GM21786 (cell line): ENCODE data around the gene GLT1D1.
"Not testable (repeated sequence)": the region's sequence is repeated elsewhere in the genome, so short reads cannot be mapped to it uniquely, and the experiment has no call there.

Source experiments
- ATAC-seq: cut with Tn5 transposase; IDR thresholded peaks from one replicate; pipeline ENCODE4 v1.9.1; 2021; ENCODE audit not compliant: unreplicated experiment

GLT1D1 gene

DNA sequence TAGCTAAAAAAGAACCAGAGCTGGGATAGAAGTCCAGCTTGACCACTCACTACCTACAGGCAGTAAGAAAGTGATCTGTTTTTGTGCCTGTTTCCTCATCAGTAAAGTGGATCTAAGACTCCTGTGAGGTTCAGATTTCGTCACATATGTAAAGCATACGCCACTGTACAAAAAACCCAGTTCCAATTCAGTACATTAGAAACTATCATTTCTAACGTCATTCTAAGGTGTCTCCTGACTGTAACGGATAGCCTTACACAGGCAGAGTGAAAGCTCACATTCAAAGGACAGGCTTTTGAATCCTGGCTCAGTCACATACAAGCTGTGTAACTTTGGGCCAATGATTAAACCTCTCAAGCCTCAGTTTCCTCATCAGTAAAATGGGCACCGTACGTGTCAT lies 33.0 kb upstream of the GLT1D1 start:
- no peak for ATAC-seq

DNA sequence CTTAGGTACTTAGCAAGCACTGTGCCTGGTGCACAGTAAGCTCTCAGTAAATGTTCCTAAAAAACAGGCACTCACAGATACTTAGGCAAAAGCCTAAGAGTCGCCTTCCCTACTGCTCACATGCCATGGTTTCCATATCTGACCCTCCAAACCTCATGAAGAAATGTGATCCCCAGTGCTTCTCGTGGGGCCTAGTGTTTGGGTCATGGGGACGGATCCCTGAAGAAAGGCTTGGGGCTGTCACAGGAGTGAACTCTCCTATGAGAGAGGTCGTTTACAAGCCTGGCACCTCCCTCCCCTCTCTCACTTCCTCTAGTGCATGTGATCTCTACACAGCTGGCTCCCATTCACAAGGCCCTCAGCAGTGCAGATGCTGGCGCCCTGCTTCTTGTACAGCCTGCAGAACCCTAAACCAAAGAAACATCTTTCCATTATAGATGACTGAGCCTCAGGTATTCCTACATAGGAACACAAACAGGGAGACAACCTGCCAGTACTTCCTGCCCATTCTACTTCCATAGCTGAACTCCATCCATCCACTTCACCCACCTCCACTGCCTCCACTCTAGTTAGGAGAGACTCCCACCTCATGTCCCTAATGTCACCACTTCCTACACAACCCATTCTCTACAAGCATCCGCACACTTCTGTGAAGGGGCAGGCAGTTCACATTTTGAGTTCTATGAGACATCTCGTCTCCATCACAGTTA lies 32.4 kb upstream of the GLT1D1 start:
- ATAC-seq, result peak; percentile 60

GRCh38 chr12:128823216-128823915 lies 29.9 kb upstream of the GLT1D1 start:
- ATAC-seq, result peak; percentile 5

DNA sequence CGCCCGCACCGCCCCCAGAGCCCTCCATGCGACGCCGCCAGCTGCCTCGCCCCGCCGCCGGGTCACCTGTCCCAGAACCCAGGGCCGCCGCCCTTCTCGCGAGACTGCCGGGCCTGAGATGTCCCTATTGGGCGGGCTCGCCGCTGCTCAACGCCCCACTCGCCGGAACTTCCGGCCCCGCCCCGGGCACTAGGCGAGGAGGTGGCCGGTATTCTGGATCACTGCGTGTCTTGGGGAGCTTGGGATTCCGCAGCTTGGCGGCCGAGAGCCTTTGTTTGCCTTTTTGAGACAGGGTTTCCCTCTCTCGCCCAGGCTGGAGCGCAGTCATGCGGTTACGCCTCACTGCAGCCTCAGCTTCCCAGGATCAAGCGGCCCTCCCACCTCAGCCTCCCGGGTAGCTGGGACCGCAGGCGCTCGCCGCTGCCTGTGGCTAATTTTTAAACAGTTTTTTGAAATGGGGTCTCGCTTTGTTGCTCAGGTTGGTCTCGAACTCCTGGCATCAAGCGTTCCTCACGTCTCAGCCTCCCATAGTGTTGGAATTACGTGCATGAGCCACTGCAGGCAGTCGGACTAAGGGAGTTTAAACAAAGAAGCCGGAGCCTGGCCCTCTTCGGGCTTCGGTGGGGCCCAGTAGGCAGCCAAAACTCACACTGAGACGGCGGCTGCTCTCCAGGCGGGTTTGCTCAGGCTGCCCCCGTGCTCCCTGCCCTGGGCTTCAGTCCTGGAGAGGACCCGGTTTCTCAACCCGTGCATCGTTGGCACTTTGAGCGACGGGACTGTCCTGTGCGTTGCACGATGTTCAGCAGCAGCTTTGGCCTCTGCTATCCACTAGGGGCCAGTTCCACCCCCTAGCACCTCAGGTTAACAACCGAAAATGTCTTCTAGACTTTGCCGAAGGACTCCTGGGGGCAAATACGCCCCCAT lies 29.1 kb upstream of the GLT1D1 start, which contains the start of gene SLC15A4:
SLC15A4 (minus strand) TSS at position 43 of the 924 bp plus-strand sequence; CDS start at position 28, 15 bp downstream.
- ATAC-seq, result peak; percentile 71

DNA sequence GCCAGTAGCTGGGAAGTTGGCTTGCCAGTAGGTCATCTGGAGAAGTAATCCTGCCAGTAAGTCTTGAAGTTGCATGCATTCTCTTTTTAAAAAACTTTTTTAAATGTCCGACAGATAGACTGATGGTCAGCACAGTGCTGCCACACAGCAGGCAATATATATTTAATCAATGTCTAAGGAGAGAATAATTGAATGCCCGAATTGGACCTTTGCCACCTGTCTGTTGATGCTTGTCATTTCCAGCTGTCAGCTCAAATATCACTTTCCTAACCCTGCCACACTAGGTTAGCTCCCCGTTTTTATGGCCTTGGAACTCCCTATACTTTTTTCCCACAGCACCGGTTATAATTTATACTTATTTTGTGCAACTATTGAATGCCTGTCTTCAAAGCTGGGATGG lies 27.4 kb upstream of the GLT1D1 start:
- ATAC-seq, result no peak

DNA sequence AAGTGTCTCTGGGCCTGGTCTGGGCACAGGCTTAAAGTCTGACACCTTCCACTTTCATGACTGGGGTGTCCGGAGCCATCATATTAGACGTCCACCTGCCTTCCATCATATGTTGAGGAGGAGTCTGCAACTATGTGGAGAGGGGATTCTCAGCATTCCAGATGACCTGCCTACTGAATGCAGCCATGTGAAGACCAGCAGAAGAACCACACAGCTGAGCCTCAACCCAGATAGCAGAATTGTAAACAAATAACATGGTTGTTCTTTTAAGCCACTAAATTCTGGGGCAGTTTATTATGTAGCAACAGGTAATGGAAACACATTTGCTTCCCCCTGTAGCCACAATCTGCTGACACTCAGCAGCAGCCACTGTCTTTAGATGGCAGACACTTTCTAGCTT lies 25.6 kb upstream of the GLT1D1 start:
- no peak for ATAC-seq

GRCh38 chr12:128829861-128830504 lies 23.3 kb upstream of the GLT1D1 start:
- ATAC-seq, result peak; percentile 87

DNA sequence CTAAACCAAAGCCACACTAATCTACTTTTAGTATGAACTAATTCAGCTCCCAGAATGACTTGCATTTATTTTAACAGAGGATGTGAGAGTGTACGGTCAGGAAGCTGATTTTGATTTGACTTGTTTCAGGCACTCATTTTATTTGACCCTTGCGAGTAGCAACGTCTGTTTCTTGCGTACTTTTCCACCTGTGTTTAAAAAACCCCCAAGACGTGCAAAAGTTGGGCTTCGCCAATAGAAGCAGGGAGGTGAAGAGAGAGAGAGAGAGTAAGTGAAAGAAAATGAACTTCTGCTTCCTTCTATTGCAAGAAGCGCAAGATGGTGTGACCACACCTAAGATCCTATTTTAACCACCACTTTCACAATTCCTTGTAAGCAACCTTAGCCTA lies 22.8 kb upstream of the GLT1D1 start:
- ATAC-seq, result peak; percentile 48

DNA sequence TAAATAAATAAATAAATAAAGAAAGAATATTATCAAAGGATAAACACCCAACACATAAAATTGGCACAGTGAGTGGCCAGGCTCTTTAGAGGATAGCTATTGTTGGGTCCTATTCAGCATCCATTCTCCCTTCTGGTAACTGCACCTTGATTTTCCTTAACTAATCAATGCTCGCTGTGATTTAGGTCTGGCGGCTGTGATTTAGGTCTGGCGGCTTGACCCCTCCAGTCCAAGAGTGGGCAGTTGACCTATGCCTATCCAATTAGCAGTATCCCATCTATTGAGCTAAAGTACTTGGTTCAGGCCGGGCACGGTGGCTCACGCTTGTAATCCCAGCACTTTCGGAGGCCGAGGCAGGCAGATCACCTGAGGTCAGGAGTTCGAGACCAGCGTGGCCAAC lies 19.9 kb upstream of the GLT1D1 start:
- no peak for ATAC-seq

GRCh38 chr12:128839885-128840284 lies 13.4 kb upstream of the GLT1D1 start:
- not testable (repeated sequence) for ATAC-seq

DNA sequence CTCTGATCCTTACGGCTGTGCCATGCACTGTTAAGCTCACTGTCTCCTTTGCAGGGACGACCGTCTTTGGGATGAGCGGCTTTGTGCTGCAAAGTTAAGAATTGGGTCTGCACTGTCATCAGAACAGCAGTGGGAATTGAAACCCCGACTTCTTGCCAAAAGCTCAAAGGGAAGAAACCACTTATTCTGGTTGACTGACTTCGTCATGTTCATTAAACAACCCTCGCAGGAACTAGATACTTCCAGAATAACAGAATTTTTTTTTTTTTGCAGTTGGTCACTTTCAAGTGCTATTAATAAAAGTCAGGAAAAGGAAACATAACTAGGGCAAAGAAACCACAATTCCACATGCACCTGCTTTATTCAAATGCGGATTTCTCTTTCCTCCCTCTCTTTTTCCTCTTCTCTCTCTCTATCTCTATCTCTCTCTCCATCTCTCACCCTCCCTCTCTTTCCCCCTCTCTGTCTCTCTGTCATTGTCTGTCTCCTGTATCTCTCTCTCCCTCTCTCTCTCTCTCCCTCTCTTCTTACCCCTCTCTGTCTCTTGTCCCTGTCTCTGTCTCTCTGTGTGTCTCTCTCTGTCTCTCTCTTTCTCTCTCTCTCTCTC lies 12.3 kb upstream of the GLT1D1 start:
- ATAC-seq, result peak; percentile 90

DNA sequence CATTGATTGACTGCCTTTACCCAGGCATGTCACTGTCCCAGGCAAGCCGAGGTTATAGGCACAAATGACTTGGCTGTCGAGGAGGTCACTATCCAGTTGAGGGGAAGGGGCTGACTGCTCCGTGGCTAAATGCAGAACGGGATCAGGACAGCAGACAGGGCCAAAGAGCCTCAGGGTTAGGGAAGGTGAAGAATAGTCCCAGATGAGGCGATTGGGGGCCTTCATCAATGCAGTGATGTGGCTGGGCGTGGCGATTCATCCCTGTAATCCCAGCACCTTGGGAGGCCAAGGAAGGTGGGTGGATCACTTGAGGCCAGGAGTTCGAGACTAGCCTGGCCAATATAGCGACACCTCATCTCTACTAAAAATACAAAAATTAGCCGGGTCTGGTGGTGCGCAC lies 10.7 kb upstream of the GLT1D1 start:
- ATAC-seq, result no peak

- no peak for ATAC-seq
These were observed 9.7 kb upstream of the GLT1D1 start for GRCh38 chr12:128843538-128843937.

DNA sequence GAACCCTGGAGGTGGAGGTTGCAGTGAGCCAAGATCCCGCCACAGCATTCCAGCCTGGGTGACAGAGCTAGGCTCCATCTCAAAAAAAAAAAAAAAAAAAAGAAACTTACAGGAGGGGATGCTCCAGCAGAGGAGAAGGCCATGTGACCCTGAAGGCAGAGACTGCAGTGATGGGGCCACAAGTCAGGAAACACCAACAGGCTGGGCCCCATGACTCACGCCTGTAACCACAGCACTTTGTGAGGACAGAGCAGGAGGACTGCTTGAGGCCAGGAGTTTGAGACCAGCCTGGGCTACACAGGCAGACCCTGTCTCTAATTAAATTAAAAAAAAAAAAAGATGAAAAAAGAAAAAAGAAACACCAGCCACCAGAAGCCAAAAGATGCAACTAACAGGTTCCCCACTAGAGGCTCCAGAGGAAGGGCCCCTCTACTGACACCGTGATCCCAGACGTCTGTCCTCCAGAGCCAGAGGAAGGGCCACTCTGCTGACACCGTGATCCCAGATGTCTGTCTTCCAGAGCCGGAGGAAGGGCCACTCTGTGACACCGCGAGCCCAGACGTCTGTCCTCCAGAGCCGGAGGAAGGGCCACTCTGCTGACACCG lies 9.1 kb upstream of the GLT1D1 start:
- ATAC-seq, result no peak

- ATAC-seq, result not testable (repeated sequence)
These were observed 6.6 kb upstream of the GLT1D1 start for GRCh38 chr12:128846671-128847070.

DNA sequence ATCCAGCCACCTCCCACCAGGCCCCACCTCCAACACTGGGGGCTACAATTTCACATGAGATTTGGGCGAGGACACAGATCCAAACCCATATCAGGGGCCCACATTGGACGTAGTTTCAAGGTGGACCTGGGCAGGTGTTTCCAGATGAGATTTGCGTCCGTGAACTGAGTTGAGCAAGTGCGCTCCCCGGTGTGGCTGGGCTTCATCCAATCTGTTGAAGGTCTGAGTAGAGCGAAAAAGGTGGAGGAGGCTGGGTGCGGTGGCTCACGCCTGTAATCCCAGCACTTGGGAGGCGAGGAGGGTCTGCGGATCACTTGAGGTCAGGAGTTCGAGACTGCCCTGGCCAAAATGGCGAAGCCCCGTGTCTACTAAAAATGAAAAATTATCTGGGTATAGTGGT lies 4.9 kb upstream of the GLT1D1 start:
- no peak for ATAC-seq

- ATAC-seq, result not testable (repeated sequence)
These were observed 3.5 kb upstream of the GLT1D1 start for GRCh38 chr12:128849806-128850205.

- ATAC-seq, result no peak
These were observed 2.9 kb upstream of the GLT1D1 start for GRCh38 chr12:128850400-128850799.

- not testable (repeated sequence) for ATAC-seq
These were observed 1.8 kb upstream of the GLT1D1 start for GRCh38 chr12:128851429-128851828.
